Measurements from ENCODE around the gene STPG3.

STPG3 gene

GRCh38 chr9:137280474-137281344 is 29.6 kb downstream of the STPG3 start:
- DNase-seq (ENCODE audit: low spot score): no peak

- DNase-seq (ENCODE audit: low spot score): no peak
Observed at GRCh38 chr9:137281345-137282116, 30.4 kb downstream of the STPG3 start.

DNA sequence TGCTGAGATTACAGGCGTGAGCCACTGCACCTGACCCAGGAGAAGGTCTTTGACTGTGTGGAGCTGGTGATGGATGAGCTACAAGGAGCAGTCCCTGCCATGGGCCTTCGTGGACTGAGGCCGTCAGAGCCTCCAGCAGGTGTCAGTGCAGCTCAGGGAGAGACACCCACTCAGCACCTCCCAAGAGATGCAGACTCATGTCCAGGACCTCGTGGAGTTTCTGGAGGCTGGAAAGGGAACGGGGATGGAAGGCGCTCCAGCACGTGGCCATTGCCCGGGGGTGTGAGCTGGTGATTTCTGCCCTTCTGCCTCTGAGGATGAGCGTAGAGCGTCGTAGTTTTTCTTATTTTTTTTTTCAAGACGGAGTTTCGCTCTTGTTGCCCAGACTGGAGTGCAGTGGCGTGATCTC is 35.9 kb downstream of the STPG3 start:
- peak; percentile 57 for DNase-seq (ENCODE audit: low spot score)

- no peak for DNase-seq (ENCODE audit: low spot score)
Observed at GRCh38 chr9:137293094-137293481, 42.0 kb downstream of the STPG3 start.

DNA sequence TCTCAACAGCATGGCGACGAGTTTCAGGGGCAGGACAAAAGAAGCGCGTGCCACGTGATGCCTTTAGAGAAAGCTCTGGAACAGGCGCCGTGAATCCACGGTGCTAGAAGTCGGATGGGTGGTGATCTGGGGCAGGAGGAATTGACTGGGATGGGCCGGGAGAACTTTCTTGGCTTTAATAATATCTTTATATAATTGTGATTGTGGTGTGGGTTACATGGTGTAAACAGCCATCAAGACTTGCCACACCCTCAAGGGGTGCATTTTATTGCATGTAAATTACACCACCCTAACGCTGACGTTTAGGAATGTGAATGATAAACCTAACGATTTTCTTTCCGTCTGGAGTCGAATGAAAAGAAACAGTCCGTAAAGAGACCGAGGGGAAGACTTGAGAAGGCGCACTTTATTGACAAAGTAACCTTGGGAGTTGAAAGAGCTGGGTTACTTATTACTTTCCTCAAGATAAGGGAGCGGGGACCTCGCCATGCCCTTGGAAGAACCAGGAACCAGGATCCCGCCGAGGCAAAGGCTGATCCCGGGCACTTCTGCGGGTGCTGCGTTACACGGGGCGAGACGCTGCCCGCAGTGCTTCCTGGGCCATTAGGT is 42.5 kb downstream of the STPG3 start:
- DNase-seq (ENCODE audit: low spot score): peak; percentile 76

- peak; percentile 85 for DNase-seq (ENCODE audit: low spot score)
Observed at GRCh38 chr9:137294091-137294680, 43.1 kb downstream of the STPG3 start.

GRCh38 chr9:137294681-137295237 is 43.7 kb downstream of the STPG3 start:
- peak; percentile 37 for DNase-seq (ENCODE audit: low spot score)

DNA sequence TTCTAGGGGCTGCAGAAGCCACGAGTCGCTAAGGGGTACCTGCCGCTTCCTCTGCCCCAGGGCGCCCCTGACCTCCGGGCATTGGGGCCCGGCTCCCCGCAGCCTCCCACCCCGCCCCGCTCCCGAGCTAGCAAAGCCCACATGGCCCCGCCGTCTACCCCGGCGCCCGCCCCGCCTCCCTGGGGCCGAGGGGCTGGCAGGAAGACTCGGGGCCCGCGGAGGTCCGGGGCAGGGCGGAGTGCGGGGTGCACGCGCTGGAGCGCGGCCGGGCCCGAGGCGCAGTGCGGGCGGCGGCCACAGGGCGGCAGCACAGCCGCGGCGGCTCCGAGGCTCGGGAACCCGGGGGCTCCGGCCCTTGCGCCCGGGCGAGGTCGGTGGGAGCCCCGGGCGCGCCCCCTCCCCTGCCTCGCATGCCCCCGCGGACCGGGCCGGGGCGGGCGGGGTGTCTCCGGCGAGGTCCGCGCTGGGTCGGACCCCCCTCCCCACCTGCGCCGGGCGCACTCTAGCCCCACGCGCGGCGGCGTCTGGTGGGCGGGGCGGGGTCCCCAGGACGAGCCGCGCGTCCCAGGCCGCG is 44.2 kb downstream of the STPG3 start:
- peak; percentile 71 for DNase-seq (ENCODE audit: low spot score)

DNA sequence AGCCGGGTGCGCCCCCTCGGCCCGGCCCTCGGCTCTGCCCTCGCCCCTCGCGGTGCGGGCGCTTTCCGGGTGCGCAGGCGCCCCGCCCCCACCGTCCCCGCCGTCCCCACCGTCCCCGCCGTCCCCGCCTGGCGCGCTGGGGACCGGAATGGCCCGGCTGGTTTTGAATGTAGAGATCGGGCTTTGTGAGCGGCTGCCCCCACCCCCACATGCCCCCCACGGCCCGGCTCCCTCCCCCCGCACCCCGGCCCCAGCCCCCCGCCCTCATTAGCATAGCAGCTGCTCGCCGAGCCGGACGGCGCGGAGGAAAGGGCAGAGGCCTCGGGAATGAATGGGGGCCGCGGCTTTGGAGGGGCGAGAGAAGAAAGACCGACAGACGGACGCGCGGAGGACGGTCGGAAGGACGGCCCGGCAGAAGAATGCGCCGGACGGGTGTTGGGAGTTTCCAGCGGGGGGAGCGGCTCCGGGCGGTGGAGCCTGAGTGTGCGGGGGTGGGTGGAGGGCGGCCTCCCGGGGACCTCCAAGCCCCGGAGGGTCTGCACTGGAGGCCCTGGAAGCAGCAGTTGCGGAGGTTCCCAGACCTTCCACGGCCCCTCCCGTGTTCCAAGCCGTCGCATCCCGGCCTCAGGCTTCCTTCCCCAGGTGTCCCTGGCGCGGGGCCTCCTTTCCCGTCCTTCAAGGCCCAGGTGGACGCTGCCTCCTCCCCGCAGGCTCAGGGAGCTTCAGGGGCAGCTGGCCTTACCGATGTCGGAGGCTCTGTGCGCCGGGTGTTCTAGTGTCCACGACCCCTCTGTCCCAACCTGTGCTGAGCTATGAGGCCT is 45.0 kb downstream of the STPG3 start:
- no peak for DNase-seq (ENCODE audit: low spot score)

GRCh38 chr9:137296670-137297664 is 45.9 kb downstream of the STPG3 start:
- DNase-seq (ENCODE audit: low spot score): no peak

- no peak for DNase-seq (ENCODE audit: low spot score)
Observed at GRCh38 chr9:137297966-137298365, 46.9 kb downstream of the STPG3 start.

- no peak for DNase-seq (ENCODE audit: low spot score)
Observed at GRCh38 chr9:137298401-137299202, 47.5 kb downstream of the STPG3 start.

- DNase-seq (ENCODE audit: low spot score): no peak
Observed at GRCh38 chr9:137299203-137299565, 48.1 kb downstream of the STPG3 start.

DNA sequence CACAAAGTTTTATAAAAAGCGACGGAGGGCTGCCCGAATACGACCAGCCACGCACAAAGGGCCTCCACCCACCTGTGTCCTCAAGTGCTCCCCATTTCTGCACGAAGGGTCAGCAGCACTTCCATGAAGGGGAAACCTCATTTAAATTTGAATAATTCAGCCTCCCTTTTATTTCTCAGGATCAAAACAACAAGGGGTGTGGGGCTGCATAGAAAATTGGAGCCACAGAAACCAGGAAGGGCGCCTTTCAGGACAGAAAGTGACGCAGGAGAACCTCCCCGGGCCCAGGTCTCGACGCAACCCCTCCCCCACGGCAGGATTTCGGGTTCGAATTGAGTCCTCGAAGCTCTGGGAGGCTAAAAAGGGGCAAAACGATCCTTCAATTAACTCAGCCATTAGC is 48.9 kb downstream of the STPG3 start:
- no peak for DNase-seq (ENCODE audit: low spot score)

- peak; percentile 29 for DNase-seq (ENCODE audit: low spot score)
Observed at GRCh38 chr9:137300567-137301080, 49.5 kb downstream of the STPG3 start.

- DNase-seq (ENCODE audit: low spot score): peak; percentile 29
Observed at GRCh38 chr9:137301081-137301947, 50.2 kb downstream of the STPG3 start.

GRCh38 chr9:137302118-137302448 is 51.0 kb downstream of the STPG3 start, which contains the start of gene NRARP:
NRARP (minus strand) TSS chr9:137302271; CDS start chr9:137301928, 343 bp downstream.
- peak; percentile 93 for DNase-seq (ENCODE audit: low spot score)
